HT-29 (cell line): ENCODE data around the gene HINFP. TPM values are rescaled to one million over a fixed set of nuclear protein-coding genes. Genes with fewer than 3 reads are reported as not detected.

ENCODE experiments used
- DNase-seq: peaks from one replicate; pipeline ENCODE4 v3.0.0-alpha.2; 2015; ENCODE audit warnings: low spot score
- total RNA-seq: library from RNA; depleted of rRNA; stranded (reverse); fragments of >200 nt; shearing (Covaris generic); gene quantifications from 2 replicates; pipeline ENCODE4 v1.2.3, GENCODE V29; 2014; rRNA removed

HINFP gene, protein sequence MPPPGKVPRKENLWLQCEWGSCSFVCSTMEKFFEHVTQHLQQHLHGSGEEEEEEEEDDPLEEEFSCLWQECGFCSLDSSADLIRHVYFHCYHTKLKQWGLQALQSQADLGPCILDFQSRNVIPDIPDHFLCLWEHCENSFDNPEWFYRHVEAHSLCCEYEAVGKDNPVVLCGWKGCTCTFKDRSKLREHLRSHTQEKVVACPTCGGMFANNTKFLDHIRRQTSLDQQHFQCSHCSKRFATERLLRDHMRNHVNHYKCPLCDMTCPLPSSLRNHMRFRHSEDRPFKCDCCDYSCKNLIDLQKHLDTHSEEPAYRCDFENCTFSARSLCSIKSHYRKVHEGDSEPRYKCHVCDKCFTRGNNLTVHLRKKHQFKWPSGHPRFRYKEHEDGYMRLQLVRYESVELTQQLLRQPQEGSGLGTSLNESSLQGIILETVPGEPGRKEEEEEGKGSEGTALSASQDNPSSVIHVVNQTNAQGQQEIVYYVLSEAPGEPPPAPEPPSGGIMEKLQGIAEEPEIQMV
- total RNA-seq, result 15.5 and 16.9 TPM in 2 replicates

DNA sequence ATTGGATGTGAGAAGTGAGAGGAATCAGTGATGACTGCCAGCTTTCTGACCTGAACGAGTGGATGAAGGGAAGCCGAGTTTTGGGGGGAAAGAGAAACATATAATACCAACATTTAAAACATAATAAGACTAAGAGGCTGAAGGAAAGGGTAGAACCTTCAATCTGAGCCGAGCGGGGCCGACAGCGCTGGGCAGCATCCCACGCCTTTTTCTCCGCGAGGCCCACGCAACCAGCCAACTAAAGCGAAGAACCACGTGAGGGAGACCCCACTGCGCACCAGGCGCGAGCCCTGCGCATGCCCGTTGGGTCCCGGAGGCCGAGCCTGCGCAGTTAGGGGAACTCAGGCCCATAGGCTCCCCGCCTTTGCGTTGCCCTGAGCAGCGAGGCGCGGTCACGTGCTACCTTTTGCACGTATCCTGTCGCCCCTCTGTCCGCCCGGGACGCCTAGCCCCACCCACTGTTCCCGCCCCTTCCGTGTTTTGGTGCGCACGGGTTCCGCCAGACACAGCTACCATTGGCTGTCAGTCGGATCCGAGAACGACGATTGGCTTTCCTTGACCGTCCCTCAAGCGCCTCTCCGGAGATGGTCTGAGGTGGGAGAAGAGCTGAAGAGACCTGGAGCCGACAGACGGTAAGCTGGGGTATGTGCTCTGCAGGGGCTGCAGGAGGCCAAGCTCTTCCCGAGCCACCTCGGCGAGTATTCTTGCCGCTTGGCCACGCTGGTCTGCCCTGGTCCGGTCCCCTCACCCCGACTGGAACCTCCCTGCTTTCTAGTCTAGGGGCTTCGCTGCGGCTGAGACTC is at the start of gene HINFP:
TSS of gene HINFP (plus strand) at position 573 of the 803 bp plus-strand sequence. CDS start 5,365 bp downstream, outside the sequence.
- peak; percentile 100 for DNase-seq

DNA sequence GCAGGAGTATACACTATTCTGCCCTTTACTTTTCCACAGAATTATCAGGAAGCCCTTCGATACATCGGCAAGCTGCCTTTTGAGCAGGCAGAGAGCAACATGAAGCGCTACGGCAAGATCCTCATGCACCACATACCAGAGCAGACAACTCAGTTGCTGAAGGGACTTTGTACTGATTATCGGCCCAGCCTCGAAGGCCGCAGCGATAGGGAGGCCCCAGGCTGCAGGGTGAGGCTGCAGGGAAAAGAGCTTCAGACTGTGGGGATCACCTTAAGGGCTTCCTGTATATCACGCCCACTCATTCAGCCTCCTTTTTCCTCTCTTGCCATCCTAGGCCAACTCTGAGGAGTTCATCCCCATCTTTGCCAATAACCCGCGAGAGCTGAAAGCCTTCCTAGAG is 43.5 kb upstream of the HINFP start:
- no peak for DNase-seq

DNA sequence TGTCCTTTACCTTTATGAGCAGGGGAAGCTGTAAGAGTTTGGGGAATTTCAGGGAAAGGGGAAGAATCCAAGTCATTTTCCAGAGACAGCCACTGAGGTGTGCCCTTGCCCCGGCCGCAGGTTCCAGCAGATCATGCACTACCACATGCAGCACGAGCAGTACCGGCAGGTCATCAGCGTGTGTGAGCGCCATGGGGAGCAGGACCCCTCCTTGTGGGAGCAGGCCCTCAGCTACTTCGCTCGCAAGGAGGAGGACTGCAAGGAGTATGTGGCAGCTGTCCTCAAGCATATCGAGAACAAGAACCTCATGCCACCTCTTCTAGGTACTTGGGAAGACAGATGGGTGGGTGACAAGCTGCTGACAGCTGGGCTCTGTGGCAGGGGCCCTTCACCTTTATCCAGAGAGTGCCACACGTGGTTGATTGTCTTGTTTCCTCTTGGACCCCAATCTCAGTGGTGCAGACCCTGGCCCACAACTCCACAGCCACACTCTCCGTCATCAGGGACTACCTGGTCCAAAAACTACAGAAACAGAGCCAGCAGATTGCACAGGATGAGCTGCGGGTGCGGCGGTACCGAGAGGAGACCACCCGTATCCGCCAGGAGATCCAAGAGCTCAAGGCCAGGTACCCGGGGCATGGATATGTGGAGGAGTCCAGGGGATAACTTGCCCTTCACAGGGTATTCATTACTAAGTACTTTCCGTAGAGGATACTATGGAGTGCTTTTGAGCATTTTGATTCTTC is 42.5 kb upstream of the HINFP start:
- DNase-seq, result no peak

DNA sequence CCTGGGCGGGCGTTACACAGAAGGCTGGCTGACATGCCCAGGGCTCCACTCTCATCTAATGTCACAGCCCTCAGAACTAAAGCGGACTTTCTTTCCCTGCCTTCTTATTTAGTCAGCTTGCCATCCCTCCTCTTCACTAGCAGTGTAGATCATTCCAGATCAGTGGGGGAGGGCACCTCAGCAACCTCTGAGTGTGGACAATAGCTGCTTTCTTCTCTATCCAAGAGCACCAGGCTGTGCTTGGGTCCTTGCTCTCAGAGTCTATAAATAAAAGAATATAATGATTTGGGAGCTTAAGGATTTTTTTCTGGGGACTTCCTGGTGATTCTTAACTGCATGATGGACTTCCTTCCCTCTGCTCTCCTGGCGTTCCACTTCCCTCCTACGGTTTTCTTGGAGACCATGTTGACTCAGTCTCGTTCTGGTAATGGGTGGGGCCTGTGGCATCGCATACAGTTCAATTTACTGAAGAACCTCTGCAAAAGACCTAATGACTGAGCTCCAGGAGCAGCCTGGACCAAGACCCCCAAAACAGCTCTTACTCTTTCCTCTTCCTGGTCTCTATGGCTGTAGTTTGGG is 39.6 kb upstream of the HINFP start:
- DNase-seq, result no peak

GRCh38 chr11:119084663-119085436 is 36.5 kb upstream of the HINFP start, which contains the start of gene HMBS:
TSS of gene HMBS (plus strand) at chr11:119084881. CDS start at chr11:119085034, 153 bp downstream.
- peak; percentile 98 for DNase-seq

DNA sequence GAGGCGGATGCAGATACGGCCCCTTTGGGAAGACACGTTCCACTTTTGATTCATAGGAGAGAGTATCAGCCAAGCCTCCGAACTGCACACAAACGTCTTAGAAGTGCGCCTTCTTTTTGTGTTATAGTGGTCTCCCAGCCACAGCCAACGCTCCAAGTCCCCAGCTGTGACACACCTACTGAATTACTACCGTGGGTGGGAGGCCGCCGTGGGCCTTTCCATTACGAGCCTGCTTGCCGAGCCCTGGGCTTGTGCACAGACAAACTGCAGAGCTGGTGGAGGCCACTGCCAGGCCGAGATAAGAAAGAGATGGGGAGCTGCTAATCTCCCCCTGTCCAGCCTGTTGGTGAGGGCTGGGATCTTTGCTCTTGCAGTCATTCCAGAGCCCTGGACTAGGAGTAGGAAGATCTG is 35.9 kb upstream of the HINFP start:
- DNase-seq, result no peak

- peak; percentile 14 for DNase-seq
Observed at GRCh38 chr11:119087123-119087522, 34.3 kb upstream of the HINFP start.

DNA sequence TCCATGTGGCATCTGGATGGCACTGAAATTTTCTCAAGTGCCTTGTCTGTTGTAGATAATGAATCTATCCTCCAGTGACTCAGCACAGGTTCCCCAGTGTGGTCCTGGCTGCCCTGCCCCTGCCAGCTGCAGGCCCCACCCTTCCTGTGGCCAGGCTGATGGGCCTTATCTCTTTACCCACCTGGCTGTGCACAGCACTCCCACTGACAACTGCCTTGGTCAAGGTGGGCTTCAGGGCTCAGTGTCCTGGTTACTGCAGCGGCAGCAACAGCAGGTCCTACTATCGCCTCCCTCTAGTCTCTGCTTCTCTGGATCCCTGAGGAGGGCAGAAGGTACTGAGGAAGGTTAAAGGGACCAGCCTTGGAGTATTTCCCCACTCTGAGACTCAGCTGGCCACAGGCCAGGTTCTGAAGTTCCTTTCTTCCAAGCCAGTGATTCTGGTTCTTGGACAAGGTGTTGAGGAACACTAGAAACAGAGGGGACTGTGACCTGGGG is 33.6 kb upstream of the HINFP start:
- peak; percentile 9 for DNase-seq

DNA sequence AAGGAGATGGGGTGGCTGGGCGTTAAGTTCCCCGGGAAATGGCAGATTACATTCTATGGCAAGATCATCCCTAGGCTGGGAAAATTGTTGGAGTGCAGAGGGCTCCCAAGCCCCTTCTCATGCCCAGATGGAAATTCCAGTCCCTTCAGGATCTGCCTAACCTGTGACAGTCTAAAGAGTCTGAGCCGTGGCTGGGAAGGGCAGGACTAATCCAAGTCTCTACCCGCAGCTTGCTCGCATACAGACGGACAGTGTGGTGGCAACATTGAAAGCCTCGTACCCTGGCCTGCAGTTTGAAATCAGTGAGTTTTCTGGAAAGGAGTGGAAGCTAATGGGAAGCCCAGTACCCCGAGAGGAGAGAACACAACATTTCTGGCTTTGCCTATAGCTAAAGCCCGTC is 33.0 kb upstream of the HINFP start:
- no peak for DNase-seq

DNA sequence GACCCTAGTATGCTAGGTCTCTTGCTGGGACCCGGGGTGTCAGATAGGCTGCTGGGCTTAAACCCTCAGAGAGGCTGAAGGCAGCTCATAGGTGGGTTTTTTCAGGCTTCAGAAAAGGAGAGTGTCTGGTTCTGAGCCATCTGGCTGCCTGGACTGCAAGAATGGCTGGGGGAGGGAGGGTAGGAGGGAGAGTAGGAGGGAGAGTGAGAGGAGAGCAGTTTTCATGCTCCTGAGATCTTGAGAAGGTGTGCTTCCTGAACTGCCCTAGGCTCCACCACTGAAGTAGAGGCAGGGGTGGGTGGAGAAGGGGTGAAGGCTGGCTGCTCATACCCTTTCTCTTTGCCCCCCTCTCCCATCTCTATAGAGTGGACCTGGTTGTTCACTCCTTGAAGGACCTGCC is 32.1 kb upstream of the HINFP start:
- DNase-seq, result no peak

DNA sequence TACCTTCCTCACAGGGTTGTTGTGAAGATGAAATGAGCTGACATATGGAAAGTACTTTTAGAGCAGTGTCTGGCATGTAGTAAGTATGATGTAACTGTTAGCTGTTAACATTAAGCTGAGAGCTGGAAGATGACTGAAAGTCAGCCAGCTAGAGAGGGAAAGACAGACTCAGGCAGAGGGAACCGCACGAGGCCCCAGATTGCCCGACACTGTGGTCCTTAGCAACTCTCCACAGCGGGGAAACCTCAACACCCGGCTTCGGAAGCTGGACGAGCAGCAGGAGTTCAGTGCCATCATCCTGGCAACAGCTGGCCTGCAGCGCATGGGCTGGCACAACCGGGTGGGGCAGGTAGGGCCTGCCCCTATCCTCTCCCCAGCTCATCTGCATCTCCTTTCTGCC is 30.2 kb upstream of the HINFP start:
- DNase-seq, result no peak

- DNase-seq, result peak; percentile 19
Observed at GRCh38 chr11:119091966-119092879, 29.2 kb upstream of the HINFP start.

GRCh38 chr11:119092880-119093842 is 28.2 kb upstream of the HINFP start:
- DNase-seq, result peak; percentile 35

DNA sequence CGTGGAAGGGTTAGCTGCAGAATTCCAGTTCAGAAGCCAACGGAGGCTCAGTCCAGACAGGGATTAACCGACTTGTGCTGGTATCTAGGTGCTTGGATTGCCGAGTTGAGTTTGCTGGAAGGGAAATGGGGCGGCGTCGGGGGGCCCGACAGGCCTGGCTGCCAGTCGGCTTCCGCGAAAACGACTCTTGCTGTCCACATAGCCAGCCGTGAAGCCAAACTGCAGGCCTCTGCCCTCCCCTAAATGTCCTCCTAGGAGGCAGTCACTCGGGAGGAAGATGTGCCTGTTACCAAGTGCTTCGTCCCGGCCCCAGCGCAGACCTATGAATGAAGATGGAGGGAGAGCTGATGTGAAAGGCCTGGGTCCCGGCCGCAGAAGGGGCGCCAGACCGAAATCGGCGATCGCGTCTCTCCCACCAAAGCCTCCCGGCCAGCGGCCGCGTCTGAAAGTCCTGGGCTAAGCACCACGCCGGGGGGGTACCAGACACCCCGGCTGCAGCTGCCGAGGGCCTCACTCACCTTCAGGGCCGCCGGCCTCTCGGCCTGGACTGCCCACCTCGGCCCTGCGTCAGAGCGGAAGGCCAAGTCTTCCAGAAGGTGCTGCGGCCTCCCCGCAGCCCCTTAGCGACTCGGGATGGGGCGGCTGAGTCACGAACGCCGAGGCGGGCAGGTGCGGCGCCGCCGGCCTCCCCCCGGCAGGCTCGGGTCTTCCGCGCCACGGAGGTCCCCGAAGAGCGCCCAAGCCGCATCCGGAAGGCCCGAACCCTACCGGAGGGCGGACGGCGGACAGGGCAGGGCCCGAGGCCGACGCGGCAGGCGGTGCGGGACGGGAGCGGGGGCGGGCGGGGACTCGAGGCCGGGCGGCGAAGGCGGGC is 27.2 kb upstream of the HINFP start:
- peak; percentile 40 for DNase-seq

- peak; percentile 88 for DNase-seq
Observed at GRCh38 chr11:119094816-119095065, 26.6 kb upstream of the HINFP start.

GRCh38 chr11:119095066-119095880 is 26.1 kb upstream of the HINFP start:
- peak; percentile 100 for DNase-seq
